OCI-LY3 (cell line): ENCODE data around the gene SNAP47.

ENCODE experiments used
- CTCF ChIP-seq: fragments of 200-600, 300-600 bp; sonication (generic); IDR thresholded peaks from 2 replicates; pipeline ENCODE4 v1.5.1; 2014; ENCODE audit warnings: antibody characterized with exemption, low read length, low read depth
- EZH2phosphoT487 ChIP-seq: fragments of 200-600 bp; shearing (Covaris generic); IDR thresholded peaks from 2 replicates; pipeline ENCODE4 v1.6.1; 2018; ENCODE audit warnings: antibody characterized with exemption, mixed run types, low read depth

GRCh38 chr1:227761621-227762230 is 26.5 kb downstream of the SNAP47 start:
- TF ChIP-seq CTCF (no peak), EZH2phosphoT487 (no peak)
